ENCODE data around the gene ANO8. TPM values are rescaled to one million over a fixed set of nuclear protein-coding genes. Genes with fewer than 3 reads are reported as not detected.
"Not testable (repeated sequence)": the region's sequence is repeated elsewhere in the genome, so short reads cannot be mapped to it uniquely, and the experiment has no call there.

ANO8 gene
- total RNA-seq, 1 donor from 2014 or later: 16.7 TPM

- no peaks in the 10 kb centered on the region for H3K27me3 Mint-ChIP-seq (ENCODE audit: low read depth)
- H3K4me3 Mint-ChIP-seq (ENCODE audit: unreplicated experiment): peak within 1 kb of the TSS; percentile 57
- peak within 1 kb of the TSS; percentile 41 for H3K27ac Mint-ChIP-seq (ENCODE audit: unreplicated experiment)
- no peaks in the 10 kb centered on the region for H3K36me3 Mint-ChIP-seq (ENCODE audit: low read depth)
- peak; percentile 98 for DNase-seq (ENCODE audit: low spot score)
- H3K9me3 Mint-ChIP-seq (ENCODE audit: low read depth): no peaks in the 10 kb centered on the region
- TF ChIP-seq, protein P1, sequence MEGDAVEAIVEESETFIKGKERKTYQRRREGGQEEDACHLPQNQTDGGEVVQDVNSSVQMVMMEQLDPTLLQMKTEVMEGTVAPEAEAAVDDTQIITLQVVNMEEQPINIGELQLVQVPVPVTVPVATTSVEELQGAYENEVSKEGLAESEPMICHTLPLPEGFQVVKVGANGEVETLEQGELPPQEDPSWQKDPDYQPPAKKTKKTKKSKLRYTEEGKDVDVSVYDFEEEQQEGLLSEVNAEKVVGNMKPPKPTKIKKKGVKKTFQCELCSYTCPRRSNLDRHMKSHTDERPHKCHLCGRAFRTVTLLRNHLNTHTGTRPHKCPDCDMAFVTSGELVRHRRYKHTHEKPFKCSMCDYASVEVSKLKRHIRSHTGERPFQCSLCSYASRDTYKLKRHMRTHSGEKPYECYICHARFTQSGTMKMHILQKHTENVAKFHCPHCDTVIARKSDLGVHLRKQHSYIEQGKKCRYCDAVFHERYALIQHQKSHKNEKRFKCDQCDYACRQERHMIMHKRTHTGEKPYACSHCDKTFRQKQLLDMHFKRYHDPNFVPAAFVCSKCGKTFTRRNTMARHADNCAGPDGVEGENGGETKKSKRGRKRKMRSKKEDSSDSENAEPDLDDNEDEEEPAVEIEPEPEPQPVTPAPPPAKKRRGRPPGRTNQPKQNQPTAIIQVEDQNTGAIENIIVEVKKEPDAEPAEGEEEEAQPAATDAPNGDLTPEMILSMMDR (IDR thresholded peaks at IDR 0.05): peak; percentile 77
- H3K4me1 Mint-ChIP-seq (ENCODE audit: low read depth): peaks cover 32% of the 10 kb centered on the region
Measured at GRCh38 chr19:17303167-17303939, 31.3 kb downstream of the ANO8 start, which contains the start of gene ABHD8. ABHD8 (minus strand) TSS chr19:17303425; CDS start chr19:17301616, 1,809 bp downstream.

- H3K27ac Mint-ChIP-seq (ENCODE audit: unreplicated experiment): no peak overlapping the region
- H3K9me3 Mint-ChIP-seq (ENCODE audit: low read depth): no peaks in the 10 kb centered on the region
- H3K4me1 Mint-ChIP-seq (ENCODE audit: low read depth): peaks cover 29% of the 10 kb centered on the region
- TF ChIP-seq, protein P1 (IDR thresholded peaks at IDR 0.05): no peak
- peaks cover 1% of the 10 kb centered on the region for H3K36me3 Mint-ChIP-seq (ENCODE audit: low read depth)
- peak overlapping the region; percentile 57 for H3K4me3 Mint-ChIP-seq (ENCODE audit: unreplicated experiment)
- H3K27me3 Mint-ChIP-seq (ENCODE audit: low read depth): no peaks in the 10 kb centered on the region
- no peak for DNase-seq (ENCODE audit: low spot score)
Measured at GRCh38 chr19:17302391-17303166, 32.1 kb downstream of the ANO8 start.

DNA sequence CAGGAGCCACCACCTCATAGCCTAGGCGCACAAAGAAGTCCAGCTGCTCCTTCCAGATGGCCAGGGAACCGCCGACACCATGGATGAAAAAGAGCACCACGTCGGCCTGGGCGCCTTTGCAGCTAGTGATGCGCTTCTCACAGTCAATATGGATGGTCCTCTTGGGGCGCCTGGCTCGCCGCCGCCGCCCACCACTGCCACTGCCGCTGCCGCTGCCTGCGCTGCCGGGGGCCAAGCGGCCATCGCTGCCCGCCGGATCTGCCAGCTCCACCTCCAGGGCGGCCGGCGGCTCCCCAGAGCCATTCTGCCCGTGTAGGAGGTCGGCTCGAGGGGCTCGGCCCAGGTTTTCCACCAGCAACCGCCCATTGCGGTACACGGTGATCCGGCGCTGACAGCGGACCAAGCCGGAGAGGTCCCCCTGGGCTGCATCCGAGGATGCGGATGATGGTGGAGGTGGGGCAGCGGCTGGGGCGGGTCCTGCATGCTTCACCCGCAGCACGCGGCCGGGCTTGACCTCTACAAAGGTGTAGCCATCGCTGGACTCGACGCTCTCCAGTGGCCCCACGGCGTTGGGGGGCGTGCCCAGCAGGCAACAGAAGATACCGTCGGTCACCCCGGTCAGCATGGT lies 33.5 kb downstream of the ANO8 start:
- Mint-ChIP-seq H3K9me3 (ENCODE audit: low read depth) (no peaks in the 10 kb centered on the region), H3K27me3 (ENCODE audit: low read depth) (no peaks in the 10 kb centered on the region), H3K36me3 (ENCODE audit: low read depth) (peaks cover 1% of the 10 kb centered on the region), H3K4me1 (ENCODE audit: low read depth) (peaks cover 20% of the 10 kb centered on the region), H3K27ac (ENCODE audit: unreplicated experiment) (no peak overlapping the region), H3K4me3 (ENCODE audit: unreplicated experiment) (no peak overlapping the region)
- TF ChIP-seq, protein P1 (IDR thresholded peaks at IDR 0.05): no peak
- no peak for DNase-seq (ENCODE audit: low spot score)

DNA sequence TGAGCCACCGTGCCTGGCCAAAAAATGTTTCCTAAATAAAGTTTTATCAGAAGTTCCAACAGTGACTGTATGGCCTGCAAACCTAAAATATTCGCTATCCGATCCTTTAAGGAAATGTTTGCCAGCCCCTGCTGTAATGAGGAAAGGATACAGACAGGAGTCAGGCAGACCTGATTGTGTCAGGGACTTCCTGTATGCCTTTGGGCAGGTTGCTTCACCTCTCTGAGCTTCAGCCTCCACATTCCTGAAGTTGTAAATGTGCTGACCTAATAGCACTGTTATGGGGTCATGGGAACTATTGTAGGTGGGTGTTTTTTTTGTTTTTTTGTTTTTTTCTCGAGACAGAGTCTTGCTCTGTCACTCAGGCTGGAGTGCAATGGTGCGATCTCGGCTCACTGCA lies 37.7 kb downstream of the ANO8 start:
- Mint-ChIP-seq H3K36me3 (ENCODE audit: low read depth) (peaks cover 1% of the 10 kb centered on the region), H3K4me1 (ENCODE audit: low read depth) (peaks cover 5% of the 10 kb centered on the region), H3K27me3 (ENCODE audit: low read depth) (no peaks in the 10 kb centered on the region), H3K27ac (ENCODE audit: unreplicated experiment) (no peak overlapping the region), H3K4me3 (ENCODE audit: unreplicated experiment) (no peak overlapping the region), H3K9me3 (ENCODE audit: low read depth) (no peaks in the 10 kb centered on the region)
- TF ChIP-seq, protein P1 (IDR thresholded peaks at IDR 0.05): no peak
- no peak for DNase-seq (ENCODE audit: low spot score)

- no peaks in the 10 kb centered on the region for H3K9me3 Mint-ChIP-seq (ENCODE audit: low read depth)
- no peak overlapping the region for H3K27ac Mint-ChIP-seq (ENCODE audit: unreplicated experiment)
- H3K27me3 Mint-ChIP-seq (ENCODE audit: low read depth): no peaks in the 10 kb centered on the region
- peaks cover 1% of the 10 kb centered on the region for H3K36me3 Mint-ChIP-seq (ENCODE audit: low read depth)
- TF ChIP-seq, protein P1 (IDR thresholded peaks at IDR 0.05): peak; percentile 30
- DNase-seq (ENCODE audit: low spot score): no peak
- H3K4me1 Mint-ChIP-seq (ENCODE audit: low read depth): peaks cover 5% of the 10 kb centered on the region
- H3K4me3 Mint-ChIP-seq (ENCODE audit: unreplicated experiment): no peak overlapping the region
Measured at GRCh38 chr19:17296273-17296672, 38.4 kb downstream of the ANO8 start.

DNA sequence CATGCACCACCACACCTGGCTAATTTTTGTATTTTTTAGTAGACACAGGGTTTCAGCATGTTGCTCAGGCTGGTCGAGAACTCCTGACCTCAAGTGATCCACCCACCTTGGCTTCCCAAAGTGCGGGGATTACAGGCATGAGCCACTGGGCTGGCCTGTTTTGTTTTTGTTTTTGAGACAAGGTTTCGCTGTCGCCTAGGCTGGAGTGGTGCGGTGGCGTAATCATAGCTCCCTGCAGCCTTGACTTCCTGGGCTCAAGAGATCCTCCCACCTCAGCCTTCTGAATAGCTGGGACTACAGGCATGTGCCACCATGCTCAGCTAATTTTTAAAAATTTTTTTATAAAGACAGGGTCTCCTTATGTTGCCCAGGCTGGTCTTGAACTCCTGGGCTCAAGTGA lies 39.1 kb downstream of the ANO8 start:
- not testable (repeated sequence) for H3K27me3 Mint-ChIP-seq (ENCODE audit: low read depth); H3K9me3 Mint-ChIP-seq (ENCODE audit: low read depth); DNase-seq (ENCODE audit: low spot score); H3K4me3 Mint-ChIP-seq (ENCODE audit: unreplicated experiment); H3K36me3 Mint-ChIP-seq (ENCODE audit: low read depth); H3K4me1 Mint-ChIP-seq (ENCODE audit: low read depth); H3K27ac Mint-ChIP-seq (ENCODE audit: unreplicated experiment)

Measured in chondrocyte (in vitro differentiated cells).